SK-N-MC (cell line): ENCODE data around the gene RYR2.

Experiments used
- EZH2 ChIP-seq: fragments of 200-600 bp; sonication (generic); IDR thresholded peaks from one replicate; pipeline ENCODE4 v1.6.1; 2017; ENCODE audit warnings: antibody characterized with exemption
- FOXP2 ChIP-seq: optimal IDR thresholded peaks from 2 replicates; pipeline ENCODE3; 2011; ENCODE audit warnings: mild to moderate bottlenecking, moderate library complexity; ENCODE audit not compliant: insufficient read depth; ENCODE audit errors: extremely low read length, control extremely low read depth
- POLR2AphosphoS5 ChIP-seq: IDR thresholded peaks from 2 replicates; pipeline ENCODE4 v1.6.1; 2012; ENCODE audit warnings: mild to moderate bottlenecking, low read depth, low read length, borderline replicate concordance

DNA sequence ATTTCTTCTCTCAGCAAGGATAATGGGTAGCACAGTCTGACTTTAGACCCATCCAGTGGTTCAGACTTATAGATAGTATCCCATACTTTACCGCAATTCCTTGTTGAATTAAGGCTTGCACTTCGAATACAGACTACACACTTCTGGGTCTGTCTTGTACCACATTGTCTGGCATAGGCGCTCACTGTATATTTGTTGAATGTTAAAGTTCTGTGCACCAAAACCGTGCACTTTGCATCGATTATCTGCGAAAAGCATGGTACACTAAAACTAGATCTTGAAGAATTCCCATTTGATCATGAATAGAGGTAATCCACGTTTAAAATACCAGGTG lies 556 bp upstream of the RYR2 start:
- TF ChIP-seq POLR2AphosphoS5 (no peak), EZH2 (no peak), FOXP2 (no peak)
